CD14-positive monocyte (primary cell): ENCODE data around the gene SMARCA4. TPM values are rescaled to one million over a fixed set of nuclear protein-coding genes. Genes with fewer than 3 reads are reported as not detected.

ENCODE experiments used
- DNase-seq, 3 donors: peaks; one replicate each; pipeline ENCODE4 v3.0.0-alpha.2; 2011 to 2022
- H2AFZ ChIP-seq: 2 replicates; pipeline ENCODE4 v1.6.0; 2012; ENCODE audit warnings: mild to moderate bottlenecking, low read depth, low read length, inconsistent platforms; ENCODE audit not compliant: insufficient read depth, poor library complexity, severe bottlenecking
- H3K27ac ChIP-seq, 2 donors: 1 replicate in 1 of 2; 2 replicates in 1 of 2; pipeline ENCODE4 v1.5.1; 2012 to 2013; ENCODE audit warnings: low read length in 2 of 2, control low read depth in 1 of 2, inconsistent platforms in 1 of 2, low read depth in 1 of 2, mild to moderate bottlenecking in 1 of 2
- H3K27me3 ChIP-seq, 2 donors: one replicate each; pipeline versions ENCODE4 v1.6.0 to v1.6.1; 2011 to 2013; ENCODE audit warnings: low read length in 2 of 2; ENCODE audit not compliant: control insufficient read depth in 2 of 2, insufficient read depth in 2 of 2
- H3K36me3 ChIP-seq, 2 donors: replicated peaks in 1 of 2; 1 replicate in 1 of 2; 2 replicates in 1 of 2; pipeline versions ENCODE4 v1.5.1 to v1.6.1; 2012 to 2013; ENCODE audit warnings: low read length in 2 of 2, control low read depth in 1 of 2, inconsistent platforms in 1 of 2, mild to moderate bottlenecking in 1 of 2; ENCODE audit not compliant: insufficient read depth in 2 of 2, control insufficient read depth in 1 of 2
- H3K4me1 ChIP-seq, 2 donors: 1 replicate in 1 of 2; 2 replicates in 1 of 2; pipeline versions ENCODE4 v1.5.1 to v1.6.1; 2012 to 2013; ENCODE audit warnings: low read length in 2 of 2, control low read depth in 1 of 2, inconsistent platforms in 1 of 2, mild to moderate bottlenecking in 1 of 2, moderate library complexity in 1 of 2; ENCODE audit not compliant: insufficient read depth in 2 of 2, control insufficient read depth in 1 of 2
- H3K4me2 ChIP-seq: replicated peaks from 2 replicates; pipeline ENCODE3; 2012; ENCODE audit warnings: low read length, moderate library complexity, mild to moderate bottlenecking; ENCODE audit not compliant: poor library complexity, severe bottlenecking; ENCODE audit errors: extremely low read depth
- H3K4me3 ChIP-seq, 3 experiments: fragments of 200-600 bp in 1 of 3; sonication (generic) in 1 of 3; replicated peaks in 1 of 3; 1 replicate in 2 of 3; 2 replicates in 1 of 3; pipeline ENCODE4 v1.5.1; 2011 to 2013; ENCODE audit warnings: low read length in 3 of 3, mild to moderate bottlenecking in 3 of 3, control low read depth in 2 of 3, low read depth in 2 of 3, inconsistent platforms in 1 of 3, moderate library complexity in 1 of 3
- H3K79me2 ChIP-seq: 2 replicates; pipeline ENCODE4 v1.6.0; 2012; ENCODE audit warnings: mild to moderate bottlenecking, control low read depth, inconsistent platforms, low read length, moderate library complexity; ENCODE audit not compliant: insufficient read depth
- H3K9ac ChIP-seq: 2 replicates; pipeline ENCODE4 v1.6.0; 2017; ENCODE audit warnings: low read length, mild to moderate bottlenecking; ENCODE audit not compliant: insufficient read depth, poor library complexity, severe bottlenecking
- H3K9me3 ChIP-seq, 2 donors: replicated peaks in 1 of 2; 1 replicate in 1 of 2; 2 replicates in 1 of 2; pipeline versions ENCODE4 v1.5.1 to v1.6.1; 2012 to 2013; ENCODE audit warnings: low read length in 2 of 2, control low read depth in 1 of 2; ENCODE audit not compliant: control insufficient read depth in 1 of 2, insufficient read depth in 1 of 2
- H4K20me1 ChIP-seq: 2 replicates; pipeline ENCODE4 v1.6.0; 2012; ENCODE audit warnings: mild to moderate bottlenecking, low read length, control low read depth, moderate library complexity; ENCODE audit not compliant: insufficient read depth
- H3K27ac Mint-ChIP-seq, 7 donors: one replicate each; pipeline ENCODE4 v1.8.0; 2020; ENCODE audit warnings: mild to moderate bottlenecking in 7 of 7, mixed read lengths in 7 of 7, moderate library complexity in 6 of 7, inconsistent platforms in 2 of 7
- H3K27me3 Mint-ChIP-seq, 3 donors: one replicate each; pipeline ENCODE4 v1.8.0; 2021 to 2022; ENCODE audit warnings: low read depth in 3 of 3, mild to moderate bottlenecking in 3 of 3, mixed read lengths in 3 of 3, moderate library complexity in 3 of 3, inconsistent platforms in 1 of 3
- H3K36me3 Mint-ChIP-seq, 2 donors: one replicate each; pipeline ENCODE4 v1.8.0; 2020; ENCODE audit warnings: mixed read lengths in 2 of 2, inconsistent platforms in 1 of 2, mild to moderate bottlenecking in 1 of 2
- H3K4me1 Mint-ChIP-seq: one replicate; pipeline ENCODE4 v1.8.0; 2020; ENCODE audit warnings: mild to moderate bottlenecking, mixed read lengths
- H3K4me3 Mint-ChIP-seq, 2 donors: one replicate each; pipeline ENCODE4 v1.8.0; 2020; ENCODE audit warnings: mild to moderate bottlenecking in 2 of 2, mixed read lengths in 2 of 2, moderate library complexity in 1 of 2
- H3K9me3 Mint-ChIP-seq, 7 donors: one replicate each; pipeline ENCODE4 v1.8.0; 2020 to 2022; ENCODE audit warnings: mixed read lengths in 7 of 7, mild to moderate bottlenecking in 6 of 7, moderate library complexity in 6 of 7, inconsistent platforms in 2 of 7
- CTCF ChIP-seq: fragments of 200-600 bp; IDR thresholded peaks from one replicate; pipeline ENCODE4 v1.8.0; 2022; ENCODE audit warnings: antibody characterized with exemption, mild to moderate bottlenecking
- WGBS: methylation state at CpG from one replicate; pipeline ENCODE4 v1.1.5; 2013; ENCODE audit warnings: missing lambda C conversion rate; ENCODE audit not compliant: insufficient coverage; 5-methylcytosine and 5-hydroxymethylcytosine counted together
- intact Hi-C, 2 donors: fragments of 100-400 bp; cut with micrococcal nuclease; formaldehyde crosslinking; loops; one replicate each; pipeline versions ENCODE4 v1.15.0 to v1.15.1; 2023
- polyA plus RNA-seq, 3 donors: library from polyadenylated mRNA; depleted of rRNA in 1 of 3; unstranded in 2 of 3; stranded (reverse) in 1 of 3; fragments of 300-500 nt in 2 of 3; fragments of >200 nt in 1 of 3; fragmentation: Illumina TruSeq in 2 of 3; gene quantifications; 1 replicate in 2 of 3; 2 replicates in 1 of 3; pipeline ENCODE4 v1.2.3, GENCODE V29; 2012 to 2021

Gene SMARCA4
- polyA plus RNA-seq, 3 donors, result 5.1 to 53.3 (median 7.0) TPM

GRCh38 chr19:11016631-11017030 lies 55.8 kb downstream of the SMARCA4 start:
- no peak overlapping the region for H3K4me2 ChIP-seq
- no peaks in the 10 kb centered on the region for H3K79me2 ChIP-seq
- H3K36me3 ChIP-seq, result peaks cover 92 to 99% of the 10 kb centered on the region in 2 donors
- TF ChIP-seq CTCF, result no peak
- no peak overlapping the region for H3K27ac Mint-ChIP-seq
- no peaks in the 10 kb centered on the region for H3K9me3 ChIP-seq
- H3K27me3 ChIP-seq, result no peaks in the 10 kb centered on the region
- H3K9ac ChIP-seq, result no peak overlapping the region
- no peaks in the 10 kb centered on the region for H4K20me1 ChIP-seq
- H3K4me1 ChIP-seq, result no peaks in the 10 kb centered on the region
- no peak for DNase-seq
- WGBS, result 97% methylated on average over 4 of the region's 5 CpGs
- H3K4me3 ChIP-seq, result no peak overlapping the region
- H3K27me3 Mint-ChIP-seq, result peaks cover 0 to 2% (median 0%) of the 10 kb centered on the region in 3 donors
- H3K27ac ChIP-seq, result no peak overlapping the region
- no peaks in the 10 kb centered on the region for H3K9me3 Mint-ChIP-seq
- intact Hi-C loops, result no loop called here
- no peak overlapping the region for H2AFZ ChIP-seq
- peaks cover 94 to 100% of the 10 kb centered on the region in 2 donors for H3K36me3 Mint-ChIP-seq
- no peaks in the 10 kb centered on the region for H3K4me1 Mint-ChIP-seq
- H3K4me3 Mint-ChIP-seq, result no peak overlapping the region

GRCh38 chr19:11017275-11018035 lies 56.6 kb downstream of the SMARCA4 start:
- TF ChIP-seq CTCF, result no peak
- Mint-ChIP-seq H3K9me3 (no peaks in the 10 kb centered on the region), H3K36me3 (peaks cover 96 to 100% of the 10 kb centered on the region in 2 donors), H3K27ac (peak overlapping the region in 2 of 7 donors; percentile 3 to 36), H3K4me3 (no peak overlapping the region), H3K4me1 (no peaks in the 10 kb centered on the region), H3K27me3 (no peaks in the 10 kb centered on the region)
- no peak overlapping the region for H3K4me2 ChIP-seq
- WGBS, result 99% methylated on average over 20 of the region's 23 CpGs
- H3K9ac ChIP-seq, result no peak overlapping the region
- H4K20me1 ChIP-seq, result no peaks in the 10 kb centered on the region
- peaks cover 94 to 99% of the 10 kb centered on the region in 2 donors for H3K36me3 ChIP-seq
- no peaks in the 10 kb centered on the region for H3K9me3 ChIP-seq
- no peak for DNase-seq
- no peak overlapping the region for H3K4me3 ChIP-seq
- no peak overlapping the region for H3K27ac ChIP-seq
- no peak overlapping the region for H2AFZ ChIP-seq
- H3K27me3 ChIP-seq, result no peaks in the 10 kb centered on the region
- intact Hi-C loops, result no loop called here
- no peaks in the 10 kb centered on the region for H3K79me2 ChIP-seq
- H3K4me1 ChIP-seq, result no peaks in the 10 kb centered on the region
